GM21360 (cell line): ENCODE measurements around the gene MAP3K2.

Source experiments
- ATAC-seq: cut with Tn5 transposase; IDR thresholded peaks from one replicate; pipeline ENCODE4 v1.9.1; 2021; ENCODE audit warnings: mild to moderate bottlenecking, moderate library complexity; ENCODE audit not compliant: unreplicated experiment

MAP3K2 gene

GRCh38 chr2:127407661-127408003 is 19.9 kb upstream of the MAP3K2 start:
- peak; percentile 24 for ATAC-seq

DNA sequence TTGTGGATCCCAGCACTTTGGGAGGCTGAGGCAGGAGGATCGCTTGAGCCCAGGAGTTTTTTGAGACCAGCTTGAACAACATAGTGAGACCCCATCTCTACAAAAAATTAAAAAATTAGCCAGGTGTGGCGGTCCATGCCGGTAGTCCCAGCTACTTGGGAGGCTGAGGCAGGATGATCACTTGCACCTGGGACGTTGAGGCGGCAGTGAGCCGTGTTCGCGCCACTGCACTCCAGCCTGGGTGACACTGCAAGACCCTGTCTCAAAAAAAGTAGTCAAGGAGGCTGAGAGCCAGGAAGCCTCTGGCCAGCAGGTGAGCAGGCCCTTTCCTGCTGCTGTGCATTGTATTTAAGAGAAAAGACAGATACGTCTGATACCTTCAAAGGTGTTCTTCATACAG is 19.3 kb upstream of the MAP3K2 start:
- ATAC-seq = no peak

GRCh38 chr2:127406454-127406853 is 18.7 kb upstream of the MAP3K2 start:
- ATAC-seq = no peak

- no peak for ATAC-seq
Measured at GRCh38 chr2:127405255-127405610, 17.5 kb upstream of the MAP3K2 start.

DNA sequence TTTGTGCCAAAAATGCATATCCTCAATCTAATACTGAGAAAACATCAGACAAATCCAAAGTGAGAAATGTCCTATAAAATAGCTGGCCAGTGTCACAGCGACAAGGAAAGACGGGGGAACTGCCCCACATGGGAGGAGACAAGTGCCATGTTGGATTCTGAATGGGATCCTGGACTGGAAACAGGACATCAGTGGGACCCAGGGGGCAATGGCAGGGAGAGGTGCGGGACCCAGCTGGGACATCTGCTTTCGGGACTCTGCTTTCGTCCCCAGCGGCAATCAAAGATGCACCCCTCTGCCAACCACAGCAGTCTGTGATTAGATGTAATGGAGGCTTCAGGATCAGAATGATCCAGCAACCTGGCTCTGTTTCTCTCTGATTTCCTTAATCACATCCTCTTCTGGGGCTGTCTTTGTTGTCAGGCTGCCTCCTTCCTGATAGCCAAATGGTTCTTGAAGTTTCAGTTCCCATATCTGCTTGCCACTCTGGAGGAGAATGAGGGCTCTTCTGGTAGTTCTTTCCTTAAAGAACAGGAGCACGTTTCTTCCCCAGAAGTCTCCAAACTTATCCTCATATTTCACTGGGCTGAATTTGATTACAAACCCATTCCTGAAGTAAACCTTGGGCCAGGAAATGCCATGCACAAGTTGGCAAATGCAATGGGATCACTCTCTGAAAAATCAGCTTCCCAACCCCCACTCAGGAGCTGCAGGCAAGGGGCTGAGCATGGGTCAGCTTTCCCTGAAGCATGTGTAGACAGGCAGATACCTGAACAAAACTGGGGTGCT is 16.9 kb upstream of the MAP3K2 start:
- no peak for ATAC-seq

DNA sequence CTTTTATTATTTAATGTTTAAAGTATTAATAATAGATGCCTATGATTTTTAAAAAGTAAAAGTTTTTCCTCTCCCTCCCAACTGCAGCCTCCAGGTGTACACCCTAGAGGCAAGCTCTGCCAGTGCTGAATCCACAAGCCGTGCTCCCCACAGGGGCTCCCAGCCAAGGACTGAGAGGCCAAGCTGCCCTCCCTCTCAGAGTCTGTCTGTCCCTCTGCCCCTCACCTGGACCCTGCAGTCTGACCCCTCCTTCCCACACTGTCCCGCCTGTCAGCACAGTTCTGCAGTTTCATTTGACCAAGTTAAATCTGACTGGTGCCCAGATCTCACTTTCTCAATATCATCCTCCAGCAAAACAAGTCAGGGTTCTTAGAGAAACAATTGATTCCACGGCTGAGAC is 15.7 kb upstream of the MAP3K2 start:
- ATAC-seq = no peak

GRCh38 chr2:127401757-127402695 is 14.3 kb upstream of the MAP3K2 start:
- ATAC-seq = no peak

- ATAC-seq = no peak
Measured at GRCh38 chr2:127400897-127401756, 13.4 kb upstream of the MAP3K2 start.

GRCh38 chr2:127400533-127400896 is 12.7 kb upstream of the MAP3K2 start:
- no peak for ATAC-seq

DNA sequence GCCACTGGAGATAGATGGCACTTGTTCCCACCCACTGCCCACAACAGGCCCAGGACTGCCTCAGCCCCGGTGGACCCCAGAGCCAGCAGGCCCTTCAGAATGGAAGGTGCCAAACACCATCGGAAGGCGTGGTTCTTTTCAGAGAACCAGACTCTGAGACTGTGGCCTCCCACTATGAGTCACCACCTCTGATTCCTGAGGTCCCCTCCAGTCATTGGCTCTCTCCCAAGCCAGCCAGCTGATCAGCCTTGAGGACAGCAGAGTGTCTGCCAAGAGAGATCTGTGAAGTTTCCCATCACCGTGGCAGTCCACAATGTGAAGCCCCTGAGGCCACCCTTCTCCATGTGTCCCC is 10.4 kb upstream of the MAP3K2 start:
- peak; percentile 72 for ATAC-seq

- ATAC-seq = no peak
Measured at GRCh38 chr2:127397568-127398238, 9.9 kb upstream of the MAP3K2 start.

- no peak for ATAC-seq
Measured at GRCh38 chr2:127394492-127394891, 6.7 kb upstream of the MAP3K2 start.

- no peak for ATAC-seq
Measured at GRCh38 chr2:127392828-127393578, 5.2 kb upstream of the MAP3K2 start.

GRCh38 chr2:127392133-127392827 is 4.5 kb upstream of the MAP3K2 start:
- ATAC-seq = no peak

GRCh38 chr2:127389778-127390435 is 2.1 kb upstream of the MAP3K2 start:
- no peak for ATAC-seq

DNA sequence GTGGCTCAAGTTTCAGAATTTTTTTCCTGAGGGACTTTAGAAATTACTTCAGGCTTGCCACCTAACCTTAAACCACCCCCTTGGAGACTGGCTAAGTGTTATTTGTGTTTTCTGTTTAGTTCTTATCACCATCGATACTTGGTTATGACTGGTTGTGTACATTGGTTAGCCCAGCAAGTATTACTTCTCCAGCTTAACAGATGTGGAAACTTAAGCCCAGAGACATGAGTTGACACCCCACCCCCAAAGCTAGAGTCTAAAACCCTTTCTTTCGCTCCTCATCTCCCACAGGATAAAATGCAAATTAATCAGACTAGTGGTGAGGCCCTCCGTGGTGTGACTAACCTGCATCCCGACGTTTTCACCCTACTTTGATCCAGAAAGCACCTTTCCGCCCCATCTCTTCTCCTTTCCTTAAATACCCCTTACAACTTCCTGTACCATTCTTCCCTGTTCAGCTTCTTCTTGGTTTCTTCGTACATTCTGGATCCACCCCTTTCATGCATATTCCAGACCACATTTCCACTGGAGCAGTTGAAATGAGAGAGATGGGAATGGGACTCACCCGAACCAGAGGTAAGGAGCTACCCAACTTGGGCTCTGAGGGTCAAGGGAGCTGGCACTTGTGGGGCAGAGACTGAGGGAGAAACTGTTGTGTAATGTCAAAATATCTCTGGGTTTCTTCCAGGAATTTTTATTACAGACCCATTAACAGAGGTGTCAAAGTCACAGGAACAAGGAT is 819 bp upstream of the MAP3K2 start:
- peak; percentile 6 for ATAC-seq

- peak; percentile 56 for ATAC-seq
Measured at GRCh38 chr2:127386764-127387654, 766 bp downstream of the MAP3K2 start.
